MM.1S (cell line): ENCODE results near the gene ETV5.

Source experiments
- DNase-seq: peaks from one replicate; pipeline ENCODE4 v3.0.0-alpha.2; 2015
- H2AFZ ChIP-seq: fragments of 300-600 bp; sonication (generic); 2 replicates; pipeline ENCODE4 v1.6.0; 2016; ENCODE audit warnings: antibody characterized with exemption, low read length
- H3F3A ChIP-seq: fragments of 300-600 bp; sonication (generic); 2 replicates; pipeline ENCODE4 v1.6.1; 2016; ENCODE audit warnings: mild to moderate bottlenecking, antibody characterized with exemption, low read length, moderate library complexity, mixed read lengths; ENCODE audit not compliant: insufficient read depth
- H3K27ac ChIP-seq: fragments of 300-600 bp; sonication (generic); 2 replicates; pipeline ENCODE4 v1.5.1; 2016; ENCODE audit warnings: mild to moderate bottlenecking, low read length
- H3K27me3 ChIP-seq: fragments of 300-600 bp; sonication (generic); replicated peaks from 2 replicates; pipeline ENCODE4 v1.6.0; 2016; ENCODE audit warnings: low read length; ENCODE audit not compliant: insufficient read depth
- H3K36me3 ChIP-seq: fragments of 300-600 bp; sonication (generic); replicated peaks from 2 replicates; pipeline ENCODE4 v1.6.1; 2016; ENCODE audit warnings: mild to moderate bottlenecking, low read length, mixed read lengths; ENCODE audit not compliant: insufficient read depth
- H3K4me1 ChIP-seq: fragments of 300-600 bp; sonication (generic); 2 replicates; pipeline ENCODE4 v1.6.1; 2016; ENCODE audit warnings: low read length, mixed read lengths
- H3K4me2 ChIP-seq: fragments of 300-600 bp; sonication (generic); 2 replicates; pipeline ENCODE4 v1.6.0; 2016; ENCODE audit warnings: low read depth, low read length
- H3K4me3 ChIP-seq: fragments of 300-600 bp; sonication (generic); 2 replicates; pipeline ENCODE4 v1.5.1; 2016; ENCODE audit warnings: low read length, mixed read lengths
- H3K79me2 ChIP-seq: fragments of 300-600 bp; sonication (generic); 2 replicates; pipeline ENCODE4 v1.6.1; 2016; ENCODE audit warnings: mixed run types, low read length, mixed read lengths
- H3K9ac ChIP-seq: fragments of 300-600 bp; sonication (generic); 2 replicates; pipeline ENCODE4 v1.6.1; 2016; ENCODE audit warnings: low read length, mixed read lengths
- H3K9me2 ChIP-seq: fragments of 300-600 bp; sonication (generic); replicated peaks from 2 replicates; pipeline ENCODE4 v1.6.1; 2016; ENCODE audit warnings: mild to moderate bottlenecking, low read length, mixed read lengths; ENCODE audit not compliant: insufficient read depth
- H3K9me3 ChIP-seq: fragments of 300-600 bp; sonication (generic); replicated peaks from 2 replicates; pipeline ENCODE4 v1.6.1; 2016; ENCODE audit warnings: mild to moderate bottlenecking, low read length, mixed read lengths; ENCODE audit not compliant: insufficient read depth
- H4K20me1 ChIP-seq: fragments of 300-600 bp; sonication (generic); 2 replicates; pipeline ENCODE4 v1.6.1; 2016; ENCODE audit warnings: mild to moderate bottlenecking, low read length, moderate library complexity, mixed read lengths; ENCODE audit not compliant: insufficient read depth
- CTCF ChIP-seq: fragments of 300-600 bp; sonication (generic); IDR thresholded peaks from 2 replicates; pipeline ENCODE4 v1.5.1; 2016; ENCODE audit warnings: antibody characterized with exemption, low read length, mixed read lengths
- EZH2 ChIP-seq: fragments of 300-600 bp; sonication (generic); optimal IDR thresholded peaks from 2 replicates; pipeline ENCODE3; 2017; ENCODE audit warnings: low read depth, mild to moderate bottlenecking, antibody characterized with exemption, low read length, mixed read lengths
- EZH2phosphoT487 ChIP-seq: fragments of 300-600 bp; sonication (generic); IDR thresholded peaks from 2 replicates; pipeline ENCODE4 v1.6.1; 2018; ENCODE audit warnings: antibody characterized with exemption, low read length

ETV5 gene

DNA sequence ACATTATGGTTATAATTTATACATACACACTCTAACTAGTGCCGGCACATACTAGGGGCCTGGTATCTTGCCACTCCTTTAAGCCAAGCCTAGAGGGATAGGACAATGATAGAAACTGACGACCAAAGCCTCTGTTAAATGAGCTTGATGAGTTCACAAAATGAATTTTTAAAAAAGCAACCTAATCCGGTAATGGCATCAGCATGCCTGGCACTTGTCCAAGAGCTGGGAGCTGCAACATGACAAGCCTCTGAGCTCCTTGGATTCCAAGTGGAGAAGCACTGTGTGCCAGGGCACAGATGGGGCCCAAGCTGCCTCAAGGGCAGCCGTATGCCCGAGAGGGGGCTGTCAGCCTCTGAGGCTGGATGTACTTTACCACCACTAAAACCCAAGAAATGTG, 9.7 kb downstream of the ETV5 start:
- DNase-seq, result no peak
- H3K27me3 ChIP-seq, result no peaks in the 10 kb centered on the region
- H3K27ac ChIP-seq, result no peak overlapping the region
- peaks cover 19% of the 10 kb centered on the region for H3K4me1 ChIP-seq
- TF ChIP-seq CTCF (no peak), EZH2phosphoT487 (no peak), EZH2 (no peak)
- no peak overlapping the region for H3K4me2 ChIP-seq
- H3K79me2 ChIP-seq, result no peaks in the 10 kb centered on the region
- no peaks in the 10 kb centered on the region for H3K9me3 ChIP-seq
- H3K9ac ChIP-seq, result no peak overlapping the region
- H3F3A ChIP-seq, result peaks cover 6% of the 10 kb centered on the region; the same call in 1 of the 2 replicates
- H3K36me3 ChIP-seq, result no peaks in the 10 kb centered on the region
- no peak overlapping the region for H2AFZ ChIP-seq
- no peaks in the 10 kb centered on the region for H3K9me2 ChIP-seq
- no peak overlapping the region for H3K4me3 ChIP-seq
- no peaks in the 10 kb centered on the region for H4K20me1 ChIP-seq

GRCh38 chr3:186098740-186099139, 10.1 kb downstream of the ETV5 start:
- Histone ChIP-seq H3F3A (peaks cover 6% of the 10 kb centered on the region; the same call in 1 of the 2 replicates), H3K9ac (no peak overlapping the region), H4K20me1 (no peaks in the 10 kb centered on the region), H3K79me2 (no peaks in the 10 kb centered on the region), H3K9me3 (no peaks in the 10 kb centered on the region), H3K4me1 (peaks cover 19% of the 10 kb centered on the region), H2AFZ (no peak overlapping the region), H3K4me2 (no peak overlapping the region), H3K27me3 (no peaks in the 10 kb centered on the region), H3K27ac (no peak overlapping the region), H3K4me3 (no peak overlapping the region), H3K9me2 (no peaks in the 10 kb centered on the region), H3K36me3 (no peaks in the 10 kb centered on the region)
- TF ChIP-seq EZH2, result no peak
- no peak for TF ChIP-seq CTCF
- no peak for TF ChIP-seq EZH2phosphoT487
- DNase-seq, result no peak

DNA sequence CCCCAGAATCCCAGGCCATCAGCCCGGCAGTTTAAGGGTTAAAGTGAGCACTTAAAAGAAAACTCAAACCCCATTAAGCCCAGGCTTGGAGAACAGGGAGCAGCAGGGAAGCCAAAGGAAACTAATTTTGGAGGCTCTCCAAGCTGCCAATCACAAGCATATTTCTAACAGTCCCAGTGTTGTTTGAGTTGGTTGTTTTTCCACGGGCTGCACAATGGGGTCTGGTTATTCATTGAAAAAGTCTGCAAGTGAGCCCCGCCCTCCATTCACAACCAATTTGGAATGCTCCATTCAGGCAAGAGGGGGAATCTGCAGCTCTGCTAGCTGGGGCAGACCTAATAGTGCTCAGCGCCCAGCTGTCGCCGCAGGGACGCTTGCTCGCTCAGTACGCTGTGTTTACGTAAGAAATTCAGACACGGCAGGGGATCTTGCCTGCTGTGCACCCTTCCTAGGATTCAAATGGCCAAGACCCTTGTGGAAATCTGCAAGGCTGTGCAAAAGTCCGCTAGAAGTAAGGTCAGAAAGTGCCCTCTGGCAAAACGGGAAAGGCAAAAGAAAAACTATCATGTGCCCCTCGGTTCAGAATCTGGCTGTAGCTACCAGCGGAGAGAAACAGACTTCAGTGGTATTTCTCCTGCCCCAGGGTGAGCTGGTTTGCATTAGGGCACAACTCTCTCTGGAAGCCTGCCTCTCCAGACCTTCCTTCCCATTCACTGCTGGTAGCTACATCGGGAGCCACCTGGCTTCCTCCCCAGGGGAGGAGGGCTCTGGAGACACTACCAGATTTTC, 11.0 kb downstream of the ETV5 start:
- Histone ChIP-seq H3K36me3 (no peaks in the 10 kb centered on the region), H3K79me2 (no peaks in the 10 kb centered on the region), H3K27ac (no peak overlapping the region), H3K4me2 (no peak overlapping the region), H3K9ac (no peak overlapping the region), H3K4me3 (no peak overlapping the region), H3K9me3 (no peaks in the 10 kb centered on the region), H3K4me1 (peaks cover 19% of the 10 kb centered on the region), H3K9me2 (no peaks in the 10 kb centered on the region), H3F3A (peaks cover 6% of the 10 kb centered on the region; the same call in 1 of the 2 replicates), H2AFZ (no peak overlapping the region), H3K27me3 (no peaks in the 10 kb centered on the region), H4K20me1 (no peaks in the 10 kb centered on the region)
- TF ChIP-seq CTCF (no peak), EZH2phosphoT487 (no peak), EZH2 (no peak)
- no peak for DNase-seq
